HepG2 (cell line): ENCODE data around the gene PRDM10. TPM values are rescaled to one million over a fixed set of nuclear protein-coding genes. Genes with fewer than 3 reads are reported as not detected.

ENCODE experiments used
- ATAC-seq: fragments of 200-7000 bp; cut with Tn5 transposase; 3 replicates; pipeline ENCODE4 v1.9.1; 2020; ENCODE audit warnings: mild to moderate bottlenecking, moderate library complexity
- BruUV-seq: library from RNA; stranded (reverse); fragments of 400-500 nt; replicated peaks from 2 replicates; lab custom pipeline; 2021; lab: Mats Ljungman, UMichigan
- CTCF ChIA-PET: fragments of 300-600 bp; formaldehyde crosslinking; extraction: SDS; loops from one replicate; lab custom pipeline; 2021; ENCODE audit warnings: low total read pairs, inconsistent platforms, low intra/inter-chr PET ratio; lab: Yijun Ruan, JAX
- POLR2A ChIA-PET: fragments of 350-600 bp; sonication (Branson Sonifier 250); formaldehyde crosslinking; loops from one replicate; lab custom pipeline; 2020; ENCODE audit warnings: antibody characterized with exemption, inconsistent platforms; lab: Yijun Ruan, JAX
- DNase-seq: peaks from one replicate; pipeline ENCODE4 v3.0.0-alpha.2; 2015; ENCODE audit warnings: low spot score
- FAIRE-seq: peaks from 3 replicates; lab custom pipeline; 2011; peaks lifted over from hg19 to GRCh38; lab: Jason Lieb, UNC
- H2AFZ ChIP-seq: one replicate; pipeline ENCODE4 v1.6.1; 2011; ENCODE audit warnings: low read length, inconsistent platforms
- H3K27ac ChIP-seq: fragments of 300-600 bp; 3 replicates; pipeline ENCODE4 v1.8.0; 2011; ENCODE audit warnings: mixed run types, mild to moderate bottlenecking, mixed read lengths, low read length, inconsistent platforms; ENCODE audit not compliant: insufficient read depth; ENCODE audit errors: extremely low read length
- H3K27me3 ChIP-seq, 2 experiments: fragments of 200-600 bp in 1 of 2; 2 replicates in 1 of 2; 3 replicates in 1 of 2; pipeline versions ENCODE4 v1.6.0 to v1.8.0; 2011; ENCODE audit warnings: low read length in 2 of 2, mild to moderate bottlenecking in 2 of 2, moderate library complexity in 2 of 2, inconsistent platforms in 1 of 2; ENCODE audit not compliant: insufficient read depth in 2 of 2, control insufficient read depth in 1 of 2
- H3K36me3 ChIP-seq, 2 experiments: fragments of 200-600 bp in 1 of 2; replicated peaks in 1 of 2; 2 replicates in 1 of 2; 3 replicates in 1 of 2; pipeline versions ENCODE4 v1.5.1 to v1.8.0; 2011; ENCODE audit warnings: low read length in 2 of 2, inconsistent platforms in 1 of 2; ENCODE audit not compliant: insufficient read depth in 2 of 2, control insufficient read depth in 1 of 2
- H3K4me1 ChIP-seq: 2 replicates; pipeline ENCODE4 v1.5.1; 2012; ENCODE audit warnings: low read length, inconsistent platforms; ENCODE audit not compliant: insufficient read depth
- H3K4me2 ChIP-seq: 2 replicates; pipeline ENCODE4 v1.6.0; 2011; ENCODE audit warnings: low read depth, low read length, inconsistent platforms
- H3K4me3 ChIP-seq, 3 experiments: fragments of 200-600 bp in 1 of 3; sonication (generic), shearing (Covaris generic) in 1 of 3; replicated peaks in 1 of 3; 2 replicates each; pipeline ENCODE4 v1.5.1; 2011 to 2016; ENCODE audit warnings: low read length in 3 of 3, inconsistent platforms in 2 of 3, low read depth in 2 of 3, mild to moderate bottlenecking in 2 of 3, control low read depth in 1 of 3, mixed read lengths in 1 of 3; ENCODE audit not compliant: insufficient read depth in 1 of 3
- H3K79me2 ChIP-seq: one replicate; pipeline ENCODE4 v1.6.1; 2011; ENCODE audit warnings: low read length, inconsistent platforms; ENCODE audit not compliant: insufficient read depth
- H3K9ac ChIP-seq: 2 replicates; pipeline ENCODE4 v1.6.0; 2011; ENCODE audit warnings: mild to moderate bottlenecking, low read depth, low read length, inconsistent platforms; ENCODE audit not compliant: insufficient read depth
- H3K9me3 ChIP-seq: 2 replicates; pipeline ENCODE4 v1.5.1; 2012; ENCODE audit warnings: mild to moderate bottlenecking, low read length
- H4K20me1 ChIP-seq: 2 replicates; pipeline ENCODE4 v1.6.0; 2011; ENCODE audit warnings: inconsistent platforms, mild to moderate bottlenecking, low read length, moderate library complexity; ENCODE audit not compliant: insufficient read depth
- ATF1 ChIP-seq: IDR thresholded peaks from 2 replicates; pipeline ENCODE4 v1.6.1; 2016; ENCODE audit warnings: mild to moderate bottlenecking, control low read depth
- EP300 ChIP-seq, 3 experiments: sonication (generic) in 1 of 3; formaldehyde crosslinking in 1 of 3; IDR thresholded peaks; 2 replicates each; pipeline versions ENCODE4 v1.5.1 to v1.6.1; 2011 to 2020; ENCODE audit warnings: low read depth in 2 of 3, low read length in 2 of 3, borderline replicate concordance in 1 of 3, improper control_type of control experiment in 1 of 3, mild to moderate bottlenecking in 1 of 3, missing genetic modification reagents in 1 of 3, moderate library complexity in 1 of 3
- HNRNPLL ChIP-seq: fragments of 200-400 bp; formaldehyde crosslinking; IDR thresholded peaks from 2 replicates; pipeline ENCODE4 v1.6.1; 2017; ENCODE audit warnings: mild to moderate bottlenecking, low read depth, low read length; ENCODE audit not compliant: poor library complexity, severe bottlenecking
- IRF9 ChIP-seq: sonication (generic); formaldehyde crosslinking; IDR thresholded peaks from 2 replicates; pipeline ENCODE4 v1.8.0; 2022; ENCODE audit warnings: missing genetic modification reagents, mild to moderate bottlenecking, borderline replicate concordance
- MYPOP ChIP-seq: sonication (generic); formaldehyde crosslinking; IDR thresholded peaks from 2 replicates; pipeline ENCODE4 v1.8.1; 2023; ENCODE audit warnings: mild to moderate bottlenecking, moderate library complexity, missing genetic modification reagents
- NFIB ChIP-seq: sonication (generic); formaldehyde crosslinking; IDR thresholded peaks from 2 replicates; pipeline ENCODE4 v1.9.0; 2021; ENCODE audit warnings: missing genetic modification reagents, mild to moderate bottlenecking, borderline replicate concordance
- PAWR ChIP-seq: sonication (generic); formaldehyde crosslinking; IDR thresholded peaks from 2 replicates; pipeline ENCODE4 v1.4.0; 2020; ENCODE audit warnings: missing genetic modification reagents, mild to moderate bottlenecking, borderline replicate concordance
- RFXANK ChIP-seq: IDR thresholded peaks from 2 replicates; pipeline ENCODE4 v1.6.1; 2016
- RORA ChIP-seq: sonication (generic); formaldehyde crosslinking; IDR thresholded peaks from 2 replicates; pipeline ENCODE4 v1.5.0; 2020; ENCODE audit warnings: mild to moderate bottlenecking, missing genetic modification reagents, moderate library complexity
- TBX2 ChIP-seq: sonication (generic); formaldehyde crosslinking; IDR thresholded peaks from 2 replicates; pipeline ENCODE4 v1.5.0; 2020; ENCODE audit warnings: missing genetic modification reagents, mild to moderate bottlenecking, borderline replicate concordance
- U2AF1 ChIP-seq: fragments of 200-400 bp; formaldehyde crosslinking; optimal IDR thresholded peaks from 2 replicates; pipeline ENCODE3; 2017; ENCODE audit warnings: mild to moderate bottlenecking, low read depth, low read length
- ZBTB14 ChIP-seq: sonication (generic); formaldehyde crosslinking; IDR thresholded peaks from 2 replicates; pipeline ENCODE4 v1.4.0; 2020; ENCODE audit warnings: missing genetic modification reagents
- ZFAT ChIP-seq: sonication (generic); formaldehyde crosslinking; conservative IDR thresholded peaks from 2 replicates; pipeline ENCODE4 v1.8.1; 2023; ENCODE audit warnings: missing genetic modification reagents, inconsistent platforms
- ZNF280B ChIP-seq: sonication (generic); formaldehyde crosslinking; IDR thresholded peaks from 2 replicates; pipeline ENCODE4 v1.5.0; 2020; ENCODE audit warnings: missing genetic modification reagents, mild to moderate bottlenecking, borderline replicate concordance
- ZNF550 ChIP-seq: sonication (generic); formaldehyde crosslinking; IDR thresholded peaks from 2 replicates; pipeline ENCODE4 v1.4.0; 2020; ENCODE audit warnings: mild to moderate bottlenecking, missing genetic modification reagents, borderline replicate concordance
- ZNF7 ChIP-seq: IDR thresholded peaks from 2 replicates; pipeline ENCODE4 v1.6.1; 2016; ENCODE audit warnings: missing biosample characterization, missing genetic modification reagents
- ZNF839 ChIP-seq: sonication (generic); formaldehyde crosslinking; IDR thresholded peaks from 2 replicates; pipeline ENCODE4 v1.4.0; 2020; ENCODE audit warnings: missing genetic modification reagents, mild to moderate bottlenecking, borderline replicate concordance
- WGBS: methylation state at CpG from one replicate; pipeline ENCODE4 v1.1.6; 2017; ENCODE audit warnings: low lambda C conversion rate; 5-methylcytosine and 5-hydroxymethylcytosine counted together
- in situ Hi-C: cut with HindIII; loops from 2 replicates; pipeline ENCODE4 v1.10.0; 2017; ENCODE audit warnings: low pct_unique_long_range_greater_than_20kb; ENCODE audit not compliant: extremely low pct_ligation_motif_present
- intact Hi-C: fragments of 100-400 bp; cut with micrococcal nuclease; formaldehyde crosslinking; loops from one replicate; pipeline ENCODE4 v1.10.0; 2022; ENCODE audit not compliant: unreplicated experiment
- polyA plus RNA-seq, 8 experiments: library from polyadenylated mRNA; depleted of rRNA in 3 of 8; stranded (reverse) in 7 of 8; unstranded in 1 of 8; fragments of >200 nt; fragmentation: Illumina TruSeq in 4 of 8; extraction: Trizol in 4 of 8; gene quantifications; 2 replicates each; pipeline versions ENCODE4 v1.2.1 to v1.2.3, GENCODE V29; 2011 to 2016; ENCODE audit warnings: low read depth in 4 of 8, missing spikeins in 1 of 8, mixed read lengths in 1 of 8; ENCODE audit not compliant: insufficient read depth in 1 of 8
- total RNA-seq, 5 experiments: library from RNA; depleted of rRNA; stranded (reverse); fragments of >200 nt; fragmentation: Illumina TruSeq; extraction: Trizol; gene quantifications; 2 replicates each; pipeline ENCODE4 v1.2.3, GENCODE V29; 2016; ENCODE audit warnings: low read depth in 1 of 5

Gene PRDM10
- total and polyA plus RNA-seq, 2 of the 13 experiments (the other 11 are each of a cell fraction or from before 2014, with no cell fraction given): 5.7 to 5.8 TPM

GRCh38 chr11:129937592-129938238 is 64.9 kb downstream of the PRDM10 start (continued):
- TF ChIP-seq ZNF280B (CRISPR knock-in tag): no peak
- TF ChIP-seq ZNF839 (CRISPR knock-in tag): no peak
- no peak for TF ChIP-seq TBX2
- TF ChIP-seq IRF9 (CRISPR knock-in tag): no peak
- no peak for TF ChIP-seq ZBTB14 (CRISPR knock-in tag)

GRCh38 chr11:129935723-129936122 is 66.9 kb downstream of the PRDM10 start:
- BruUV-seq: no TSS peak
- no peak for ATAC-seq
- H3K27me3 ChIP-seq: no peaks in the 10 kb centered on the region
- H3K9me3 ChIP-seq: no peaks in the 10 kb centered on the region
- peaks cover 0 to 11% of the 10 kb centered on the region in 2 experiments for H3K36me3 ChIP-seq
- H2AFZ ChIP-seq: no peak overlapping the region
- H3K4me2 ChIP-seq: no peak overlapping the region
- H3K4me3 ChIP-seq: no peak overlapping the region
- POLR2A ChIA-PET: no interaction called here
- no peaks in the 10 kb centered on the region for H4K20me1 ChIP-seq
- intact Hi-C loops (no loop called here), in situ Hi-C loops (no loop called here)
- H3K4me1 ChIP-seq: no peaks in the 10 kb centered on the region
- H3K27ac ChIP-seq: no peak overlapping the region
- H3K79me2 ChIP-seq: no peaks in the 10 kb centered on the region
- CTCF ChIA-PET: no interaction called here
- no peak overlapping the region for H3K9ac ChIP-seq
- no peak for FAIRE-seq
- 93% methylated on average over 3 of the region's 3 CpGs for WGBS
- no peak for DNase-seq
- TF ChIP-seq ZNF550 (CRISPR knock-in tag) (no peak), ZNF7 (CRISPR knock-in tag) (no peak), NFIB (CRISPR knock-in tag) (no peak), HNRNPLL (no peak), PAWR (CRISPR knock-in tag) (no peak), ATF1 (CRISPR knock-in tag) (no peak), RORA (CRISPR knock-in tag) (no peak), MYPOP (CRISPR knock-in tag) (no peak), RFXANK (no peak), U2AF1 (no peak), EP300 (IDR thresholded peaks at IDR 0.05; ENCODE audit: low read depth in 2 of 2, low read length in 2 of 2) (no peak), EP300 (CRISPR knock-in tag; IDR thresholded peaks at IDR 0.05; ENCODE audit: borderline replicate concordance) (no peak), ZFAT (CRISPR knock-in tag) (no peak)
